ENCODE measurements around the gene TELO2. TPM values are rescaled to one million over a fixed set of nuclear protein-coding genes. Genes with fewer than 3 reads are reported as not detected.

TELO2 gene
- total RNA-seq, 1 donor from 2014 or later = 77.2 TPM

DNA sequence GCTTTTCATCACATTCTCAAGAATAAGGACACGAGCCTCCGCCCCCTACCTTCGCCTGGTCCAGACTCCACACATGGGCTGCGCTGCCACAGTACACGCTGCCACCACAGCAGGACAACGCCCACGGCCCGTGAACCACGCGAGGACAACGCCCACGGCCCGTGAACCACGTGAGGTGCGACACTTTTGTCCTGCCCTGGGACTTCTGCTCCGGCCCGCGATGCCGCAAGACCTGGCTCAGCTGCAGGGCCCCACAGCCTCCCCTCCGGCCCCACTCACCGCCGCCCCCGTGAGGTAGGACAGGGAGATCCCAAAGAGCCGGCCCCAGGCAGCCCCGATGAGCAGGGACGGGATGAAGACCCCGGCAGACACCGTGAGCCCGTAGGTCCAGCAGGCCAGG is 42.9 kb upstream of the TELO2 start:
- no peaks in the 10 kb centered on the region for H3K27me3 Mint-ChIP-seq
- no peak overlapping the region for H3K27ac Mint-ChIP-seq
- peaks cover 2% of the 10 kb centered on the region for H3K36me3 Mint-ChIP-seq (ENCODE audit: insufficient read depth)
- no peaks in the 10 kb centered on the region for H3K9me3 Mint-ChIP-seq (ENCODE audit: low read depth)
- TF ChIP-seq, protein P1, sequence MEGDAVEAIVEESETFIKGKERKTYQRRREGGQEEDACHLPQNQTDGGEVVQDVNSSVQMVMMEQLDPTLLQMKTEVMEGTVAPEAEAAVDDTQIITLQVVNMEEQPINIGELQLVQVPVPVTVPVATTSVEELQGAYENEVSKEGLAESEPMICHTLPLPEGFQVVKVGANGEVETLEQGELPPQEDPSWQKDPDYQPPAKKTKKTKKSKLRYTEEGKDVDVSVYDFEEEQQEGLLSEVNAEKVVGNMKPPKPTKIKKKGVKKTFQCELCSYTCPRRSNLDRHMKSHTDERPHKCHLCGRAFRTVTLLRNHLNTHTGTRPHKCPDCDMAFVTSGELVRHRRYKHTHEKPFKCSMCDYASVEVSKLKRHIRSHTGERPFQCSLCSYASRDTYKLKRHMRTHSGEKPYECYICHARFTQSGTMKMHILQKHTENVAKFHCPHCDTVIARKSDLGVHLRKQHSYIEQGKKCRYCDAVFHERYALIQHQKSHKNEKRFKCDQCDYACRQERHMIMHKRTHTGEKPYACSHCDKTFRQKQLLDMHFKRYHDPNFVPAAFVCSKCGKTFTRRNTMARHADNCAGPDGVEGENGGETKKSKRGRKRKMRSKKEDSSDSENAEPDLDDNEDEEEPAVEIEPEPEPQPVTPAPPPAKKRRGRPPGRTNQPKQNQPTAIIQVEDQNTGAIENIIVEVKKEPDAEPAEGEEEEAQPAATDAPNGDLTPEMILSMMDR (IDR thresholded peaks at IDR 0.05; ENCODE audit: unreplicated experiment) = no peak
- DNase-seq (ENCODE audit: low spot score, unreplicated experiment) = no peak
- no peak overlapping the region for H3K4me3 Mint-ChIP-seq (ENCODE audit: low read depth)
- H3K4me1 Mint-ChIP-seq (ENCODE audit: low read depth) = no peaks in the 10 kb centered on the region

DNA sequence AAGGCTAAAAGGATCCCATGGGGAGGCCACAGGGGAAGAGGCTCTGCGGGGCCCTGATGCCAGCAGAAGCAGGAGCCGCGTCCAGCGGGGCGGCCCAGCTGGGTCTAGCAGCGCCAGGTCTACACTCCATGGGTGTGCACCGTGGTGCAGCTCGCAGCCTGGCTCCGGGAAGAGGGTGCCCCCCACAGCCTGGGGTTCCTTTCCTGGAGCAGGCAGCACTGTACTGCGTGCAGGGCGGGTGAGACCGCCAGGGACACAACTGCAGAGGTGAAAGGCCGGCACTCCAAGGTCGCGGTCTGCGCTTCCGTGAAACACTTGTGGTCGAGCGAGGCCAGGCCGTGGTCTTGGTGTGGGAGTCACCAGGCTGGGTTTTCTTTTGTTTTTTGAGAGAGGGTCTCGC is 42.3 kb upstream of the TELO2 start:
- Mint-ChIP-seq H3K4me3 (ENCODE audit: low read depth) (no peak overlapping the region), H3K4me1 (ENCODE audit: low read depth) (no peaks in the 10 kb centered on the region), H3K27ac (no peak overlapping the region), H3K27me3 (no peaks in the 10 kb centered on the region), H3K36me3 (ENCODE audit: insufficient read depth) (peaks cover 2% of the 10 kb centered on the region), H3K9me3 (ENCODE audit: low read depth) (no peaks in the 10 kb centered on the region)
- DNase-seq (ENCODE audit: low spot score, unreplicated experiment) = no peak
- TF ChIP-seq, protein P1 (IDR thresholded peaks at IDR 0.05; ENCODE audit: unreplicated experiment) = no peak

DNA sequence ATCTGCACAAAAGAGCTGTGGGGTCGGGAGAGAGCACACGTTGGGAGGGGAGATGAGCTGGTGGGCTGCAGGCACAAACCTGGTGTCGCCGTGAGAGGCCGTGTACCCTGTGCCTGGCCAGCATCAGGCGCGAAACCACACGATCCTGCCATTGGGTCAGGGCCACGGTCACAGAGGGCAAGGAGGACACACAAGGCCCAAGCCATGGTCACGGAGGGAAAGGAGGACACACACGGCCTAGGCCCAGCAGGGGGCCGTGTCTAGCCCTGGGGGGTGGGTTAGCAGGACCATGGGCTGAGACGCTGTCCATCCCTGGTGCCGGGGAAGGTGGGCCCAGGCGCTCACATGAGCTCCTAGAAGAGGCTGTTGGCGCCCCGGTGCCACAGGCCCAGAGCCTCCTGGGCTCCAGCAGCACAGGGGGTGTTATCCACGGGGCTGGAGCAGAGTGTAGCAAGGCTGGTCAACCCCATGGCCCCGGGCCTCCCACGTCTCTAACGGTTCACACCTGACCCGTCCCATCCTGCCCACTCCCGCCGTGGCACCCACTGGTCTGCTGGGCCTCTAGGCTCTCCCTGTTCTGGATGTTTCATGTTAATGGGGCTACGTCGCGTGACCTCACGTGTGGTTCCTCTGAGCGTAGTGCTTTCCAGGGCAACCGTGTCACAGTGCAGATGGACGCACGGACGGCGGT is 41.3 kb upstream of the TELO2 start:
- H3K4me1 Mint-ChIP-seq (ENCODE audit: low read depth) = no peaks in the 10 kb centered on the region
- no peak overlapping the region for H3K4me3 Mint-ChIP-seq (ENCODE audit: low read depth)
- no peaks in the 10 kb centered on the region for H3K9me3 Mint-ChIP-seq (ENCODE audit: low read depth)
- peaks cover 2% of the 10 kb centered on the region for H3K36me3 Mint-ChIP-seq (ENCODE audit: insufficient read depth)
- TF ChIP-seq, protein P1 (IDR thresholded peaks at IDR 0.05; ENCODE audit: unreplicated experiment) = no peak
- H3K27me3 Mint-ChIP-seq = no peaks in the 10 kb centered on the region
- H3K27ac Mint-ChIP-seq = no peak overlapping the region
- DNase-seq (ENCODE audit: low spot score, unreplicated experiment) = no peak

DNA sequence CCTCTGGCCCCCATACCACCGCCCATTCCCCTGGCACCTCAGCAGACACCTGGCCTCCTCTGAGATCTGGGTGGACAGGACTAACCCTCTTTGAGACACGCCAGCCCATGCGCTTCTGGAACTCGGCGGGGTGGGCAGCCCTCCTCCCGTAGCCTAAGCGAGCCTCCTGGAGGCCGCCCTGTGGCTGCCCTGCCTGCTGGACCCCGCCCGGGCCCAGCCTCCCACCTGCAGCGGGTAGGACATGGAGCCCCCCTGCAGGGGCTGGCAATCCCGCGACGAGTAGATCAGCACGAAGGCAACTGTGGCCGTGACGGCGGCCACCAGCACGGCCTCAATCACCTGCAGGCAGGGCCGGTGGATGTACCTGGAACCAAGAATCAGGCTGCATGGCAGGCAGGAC is 40.6 kb upstream of the TELO2 start:
- DNase-seq (ENCODE audit: low spot score, unreplicated experiment) = no peak

DNA sequence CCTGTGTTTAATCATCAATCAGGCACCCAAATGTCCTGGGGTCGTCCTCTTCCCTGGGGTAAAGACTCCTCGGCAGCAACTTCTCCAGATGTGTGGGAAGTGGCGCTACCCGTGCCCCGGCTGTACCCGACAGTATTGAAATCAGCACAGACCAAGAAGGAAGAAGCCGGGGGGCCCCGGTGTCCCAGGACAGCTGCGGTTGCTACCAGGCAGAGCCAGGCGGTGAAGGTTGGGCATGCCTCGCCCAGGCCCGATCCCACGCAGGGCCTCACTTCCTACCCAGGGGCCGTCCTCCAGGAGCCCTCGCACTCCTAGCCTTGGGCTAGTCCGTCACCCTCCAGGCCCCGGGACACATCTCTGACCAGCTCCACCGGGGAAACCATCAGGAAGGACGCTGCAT is 39.8 kb upstream of the TELO2 start:
- no peak overlapping the region for H3K27ac Mint-ChIP-seq
- no peaks in the 10 kb centered on the region for H3K9me3 Mint-ChIP-seq (ENCODE audit: low read depth)
- no peaks in the 10 kb centered on the region for H3K27me3 Mint-ChIP-seq
- no peak for DNase-seq (ENCODE audit: low spot score, unreplicated experiment)
- peaks cover 2% of the 10 kb centered on the region for H3K36me3 Mint-ChIP-seq (ENCODE audit: insufficient read depth)
- H3K4me1 Mint-ChIP-seq (ENCODE audit: low read depth) = no peaks in the 10 kb centered on the region
- TF ChIP-seq, protein P1 (IDR thresholded peaks at IDR 0.05; ENCODE audit: unreplicated experiment) = no peak
- H3K4me3 Mint-ChIP-seq (ENCODE audit: low read depth) = no peak overlapping the region

More for the DNA sequence above, 40.6 kb upstream of the TELO2 start:
- Mint-ChIP-seq H3K36me3 (ENCODE audit: insufficient read depth) (peaks cover 2% of the 10 kb centered on the region), H3K4me3 (ENCODE audit: low read depth) (no peak overlapping the region), H3K27me3 (no peaks in the 10 kb centered on the region), H3K9me3 (ENCODE audit: low read depth) (no peaks in the 10 kb centered on the region), H3K4me1 (ENCODE audit: low read depth) (no peaks in the 10 kb centered on the region), H3K27ac (no peak overlapping the region)
- TF ChIP-seq, protein P1 (IDR thresholded peaks at IDR 0.05; ENCODE audit: unreplicated experiment) = no peak

Measured in progenitor cell of endocrine pancreas (in vitro differentiated cells).